Measurements from ENCODE around the gene KCNV2.
"Not testable (repeated sequence)": the region's sequence is repeated elsewhere in the genome, so short reads cannot be mapped to it uniquely, and the experiment has no call there.

KCNV2 gene

GRCh38 chr9:2717385-2717784, at the start of gene KCNV2:
KCNV2 (plus strand) TSS chr9:2717510; CDS start chr9:2717740, 230 bp downstream.
- in situ Hi-C loops (cut with MboI; ENCODE audit: low sequenced_read_pairs): no loop called here

- in situ Hi-C loops (cut with MboI; ENCODE audit: low sequenced_read_pairs): no loop called here
Observed at GRCh38 chr9:2673161-2673560, 44.1 kb upstream of the KCNV2 start.

- in situ Hi-C loops (cut with MboI; ENCODE audit: low sequenced_read_pairs): no loop called here
Observed at GRCh38 chr9:2674141-2674824, 43.0 kb upstream of the KCNV2 start.

GRCh38 chr9:2675834-2676233, 41.5 kb upstream of the KCNV2 start:
- in situ Hi-C loops (cut with MboI; ENCODE audit: low sequenced_read_pairs): no loop called here

GRCh38 chr9:2676466-2676865, 40.8 kb upstream of the KCNV2 start:
- in situ Hi-C loops (cut with MboI; ENCODE audit: low sequenced_read_pairs): no loop called here

- in situ Hi-C loops (cut with MboI; ENCODE audit: low sequenced_read_pairs): no loop called here
Observed at GRCh38 chr9:2677915-2678889, 39.1 kb upstream of the KCNV2 start.

- in situ Hi-C loops (cut with MboI; ENCODE audit: low sequenced_read_pairs): no loop called here
Observed at GRCh38 chr9:2679011-2679410, 38.3 kb upstream of the KCNV2 start.

- in situ Hi-C loops (cut with MboI; ENCODE audit: low sequenced_read_pairs): no loop called here
Observed at GRCh38 chr9:2681981-2682380, 35.3 kb upstream of the KCNV2 start.

GRCh38 chr9:2686911-2687310, 30.4 kb upstream of the KCNV2 start:
- in situ Hi-C loops (cut with MboI; ENCODE audit: low sequenced_read_pairs): no loop called here

- in situ Hi-C loops (cut with MboI; ENCODE audit: low sequenced_read_pairs): no loop called here
Observed at GRCh38 chr9:2688636-2689035, 28.7 kb upstream of the KCNV2 start.

GRCh38 chr9:2691212-2691611, 26.1 kb upstream of the KCNV2 start:
- in situ Hi-C loops (cut with MboI; ENCODE audit: low sequenced_read_pairs): no loop called here

- in situ Hi-C loops (cut with MboI; ENCODE audit: low sequenced_read_pairs): no loop called here
Observed at GRCh38 chr9:2691626-2692025, 25.7 kb upstream of the KCNV2 start.

GRCh38 chr9:2693056-2693455, 24.3 kb upstream of the KCNV2 start:
- in situ Hi-C loops (cut with MboI; ENCODE audit: low sequenced_read_pairs): no loop called here

- in situ Hi-C loops (cut with MboI; ENCODE audit: low sequenced_read_pairs): no loop called here
Observed at GRCh38 chr9:2697492-2697891, 19.8 kb upstream of the KCNV2 start.

- in situ Hi-C loops (cut with MboI; ENCODE audit: low sequenced_read_pairs): no loop called here
Observed at GRCh38 chr9:2700398-2700797, 16.9 kb upstream of the KCNV2 start.

GRCh38 chr9:2700909-2701550, 16.3 kb upstream of the KCNV2 start:
- in situ Hi-C loops (cut with MboI; ENCODE audit: low sequenced_read_pairs): no loop called here

- in situ Hi-C loops (cut with MboI; ENCODE audit: low sequenced_read_pairs): no loop called here
Observed at GRCh38 chr9:2704504-2704903, 12.8 kb upstream of the KCNV2 start.

GRCh38 chr9:2707256-2707655, 10.1 kb upstream of the KCNV2 start:
- in situ Hi-C loops (cut with MboI; ENCODE audit: low sequenced_read_pairs): not testable (repeated sequence)

- in situ Hi-C loops (cut with MboI; ENCODE audit: low sequenced_read_pairs): no loop called here
Observed at GRCh38 chr9:2709645-2710101, 7.6 kb upstream of the KCNV2 start.

- in situ Hi-C loops (cut with MboI; ENCODE audit: low sequenced_read_pairs): no loop called here
Observed at GRCh38 chr9:2711716-2712115, 5.6 kb upstream of the KCNV2 start.

- in situ Hi-C loops (cut with MboI; ENCODE audit: low sequenced_read_pairs): no loop called here
Observed at GRCh38 chr9:2718001-2718697, 839 bp downstream of the KCNV2 start.
